ENCODE results near the gene ATE1.
"Not testable (repeated sequence)": the region's sequence is repeated elsewhere in the genome, so short reads cannot be mapped to it uniquely, and the experiment has no call there.

The ATE1 gene

GRCh38 chr10:121732172-121732571 lies 195.7 kb downstream of the ATE1 start:
- DNase-seq: no peak

GRCh38 chr10:121724282-121724681 lies 203.5 kb downstream of the ATE1 start:
- no peak for DNase-seq

DNA sequence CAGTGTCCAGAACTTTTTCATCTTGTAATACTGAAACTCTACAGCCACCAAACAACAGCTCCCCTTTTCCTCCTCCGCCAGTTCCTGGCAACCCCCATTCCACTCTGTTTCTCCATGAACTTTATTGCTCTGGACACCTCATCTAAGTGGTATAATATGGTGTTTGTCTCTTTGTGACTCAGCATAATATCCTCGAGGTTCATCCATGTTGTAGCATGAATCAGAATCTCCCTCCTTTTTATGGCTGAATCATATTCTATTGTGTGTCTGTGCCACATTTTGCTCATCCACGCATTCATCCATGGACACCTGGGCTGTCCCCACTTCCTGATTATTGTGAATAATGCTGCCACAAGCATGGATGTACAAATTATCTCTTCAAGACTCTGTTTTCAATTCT lies 205.2 kb downstream of the ATE1 start:
- no peak for DNase-seq

DNA sequence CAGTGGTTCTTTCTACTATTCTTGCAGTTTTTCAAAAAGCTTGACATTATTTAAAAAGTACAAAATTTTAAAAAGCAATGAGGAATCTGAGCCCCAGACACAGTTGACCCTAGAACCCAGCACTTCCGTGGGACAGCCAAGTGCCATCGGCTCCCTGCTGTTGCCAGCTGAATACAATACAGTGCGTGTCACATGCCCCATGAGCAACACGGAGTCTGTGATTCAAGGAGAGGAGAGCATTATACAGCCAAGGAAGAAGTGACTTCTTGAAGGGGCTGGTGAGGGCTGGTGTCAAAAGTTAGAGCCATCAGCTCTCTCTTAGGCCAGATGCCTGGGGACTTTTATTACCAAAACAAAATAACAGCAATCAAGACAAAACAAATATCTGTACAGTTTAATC lies 206.6 kb downstream of the ATE1 start:
- no peak for DNase-seq

GRCh38 chr10:121715969-121716368 lies 211.9 kb downstream of the ATE1 start:
- no peak for DNase-seq

DNA sequence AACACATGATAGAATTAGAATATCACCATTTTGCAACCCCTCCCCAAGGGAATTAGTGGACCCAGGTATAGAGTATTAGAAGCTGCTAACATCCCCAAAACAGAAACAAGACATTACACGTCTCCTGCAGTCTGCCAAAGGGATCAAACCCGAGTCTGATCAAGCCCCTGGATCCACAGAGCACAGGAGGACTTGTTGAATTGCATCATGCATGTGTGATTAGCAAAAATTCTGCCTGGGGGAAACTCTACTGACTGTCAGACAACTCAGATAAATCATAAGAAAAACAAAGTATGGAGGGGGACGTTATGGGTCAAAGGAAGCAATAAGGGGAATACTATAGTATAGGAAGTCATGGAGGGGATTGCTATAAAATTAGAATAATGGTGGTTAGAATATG lies 212.8 kb downstream of the ATE1 start:
- no peak for DNase-seq

DNA sequence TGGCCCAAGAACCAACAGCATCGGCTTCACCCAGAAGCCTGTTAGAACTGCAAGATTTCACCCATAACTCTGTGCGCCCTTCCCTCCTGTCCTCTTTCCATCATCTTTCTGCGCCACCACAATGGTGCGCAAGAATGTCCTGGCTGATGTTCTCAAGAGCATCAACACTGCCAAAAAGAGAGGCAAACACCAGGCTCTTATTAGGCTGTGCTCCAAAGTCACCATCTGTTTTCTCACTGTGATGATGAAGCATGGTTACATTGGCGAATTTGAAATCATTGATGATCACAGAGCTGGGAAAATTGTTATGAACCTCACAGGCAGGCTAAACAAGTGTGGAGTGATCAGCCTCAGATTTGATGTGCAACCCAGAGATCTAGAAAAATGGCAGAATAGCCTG lies 214.3 kb downstream of the ATE1 start:
- DNase-seq: no peak

DNA sequence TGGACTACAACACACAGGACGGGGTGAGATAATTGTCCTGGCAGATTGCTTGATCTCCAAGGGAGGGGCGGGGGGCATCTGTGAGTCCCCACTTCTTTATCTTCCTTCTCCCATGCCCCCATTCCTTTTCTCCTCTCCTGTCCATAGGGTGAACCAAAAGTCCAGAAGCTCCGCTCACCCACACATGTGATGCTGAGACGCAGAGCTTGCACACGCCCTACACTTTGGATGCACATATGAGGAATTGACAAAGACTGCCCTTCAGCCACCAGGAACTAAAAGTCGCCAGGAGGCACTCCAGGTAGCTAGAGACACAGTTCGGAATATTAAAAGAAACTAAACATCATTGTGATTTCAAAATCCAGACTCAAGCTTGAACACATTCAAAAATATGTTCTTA lies 216.9 kb downstream of the ATE1 start:
- no peak for DNase-seq

GRCh38 chr10:121710207-121710606 lies 217.6 kb downstream of the ATE1 start:
- no peak for DNase-seq

DNA sequence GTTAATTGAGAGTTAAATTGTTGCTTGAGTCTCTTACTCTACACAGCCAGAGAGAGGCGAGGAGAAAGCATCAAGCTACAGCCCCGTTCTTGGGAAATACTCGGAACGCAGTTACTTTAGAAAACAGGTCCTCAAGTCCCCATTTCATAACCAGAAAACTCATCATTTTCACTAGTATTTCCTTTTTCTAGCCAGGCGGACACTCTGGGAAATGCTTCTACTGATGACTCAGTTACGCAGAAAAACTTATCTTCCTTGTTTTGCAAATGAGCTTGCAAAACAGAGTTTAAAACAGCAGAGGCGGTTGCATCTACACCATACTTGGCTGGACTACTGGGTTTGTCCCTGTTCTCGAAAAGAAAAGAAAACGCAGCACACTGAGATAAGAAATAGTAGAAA lies 218.2 kb downstream of the ATE1 start:
- no peak for DNase-seq

GRCh38 chr10:121708728-121709674 lies 218.8 kb downstream of the ATE1 start:
- DNase-seq: no peak

GRCh38 chr10:121702351-121703320 lies 225.2 kb downstream of the ATE1 start:
- no peak for DNase-seq

DNA sequence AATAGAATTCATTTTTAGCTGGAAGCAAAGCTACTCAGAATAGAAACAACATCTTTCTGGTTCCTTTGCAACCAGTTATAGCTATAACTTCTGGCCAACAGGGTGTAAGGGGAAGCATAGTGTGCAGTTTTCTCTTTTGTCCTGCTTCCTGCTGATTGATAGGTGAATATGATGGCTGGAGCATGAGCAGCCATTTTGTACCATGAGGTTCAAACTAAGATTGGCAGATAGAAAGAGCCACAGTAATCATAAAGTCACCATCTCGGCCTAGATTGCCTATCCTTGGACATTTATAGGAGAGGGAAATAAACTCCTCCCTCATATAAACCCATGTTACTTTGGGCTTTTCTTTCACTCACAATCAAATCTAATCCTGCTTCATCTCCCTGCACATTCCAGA lies 227.4 kb downstream of the ATE1 start:
- DNase-seq: no peak

GRCh38 chr10:121699703-121700102 lies 228.1 kb downstream of the ATE1 start:
- DNase-seq: not testable (repeated sequence)

GRCh38 chr10:121698902-121699301 lies 228.9 kb downstream of the ATE1 start:
- DNase-seq: no peak

GRCh38 chr10:121698336-121698735 lies 229.5 kb downstream of the ATE1 start:
- no peak for DNase-seq

GRCh38 chr10:121696854-121697253 lies 231.0 kb downstream of the ATE1 start:
- no peak for DNase-seq

DNA sequence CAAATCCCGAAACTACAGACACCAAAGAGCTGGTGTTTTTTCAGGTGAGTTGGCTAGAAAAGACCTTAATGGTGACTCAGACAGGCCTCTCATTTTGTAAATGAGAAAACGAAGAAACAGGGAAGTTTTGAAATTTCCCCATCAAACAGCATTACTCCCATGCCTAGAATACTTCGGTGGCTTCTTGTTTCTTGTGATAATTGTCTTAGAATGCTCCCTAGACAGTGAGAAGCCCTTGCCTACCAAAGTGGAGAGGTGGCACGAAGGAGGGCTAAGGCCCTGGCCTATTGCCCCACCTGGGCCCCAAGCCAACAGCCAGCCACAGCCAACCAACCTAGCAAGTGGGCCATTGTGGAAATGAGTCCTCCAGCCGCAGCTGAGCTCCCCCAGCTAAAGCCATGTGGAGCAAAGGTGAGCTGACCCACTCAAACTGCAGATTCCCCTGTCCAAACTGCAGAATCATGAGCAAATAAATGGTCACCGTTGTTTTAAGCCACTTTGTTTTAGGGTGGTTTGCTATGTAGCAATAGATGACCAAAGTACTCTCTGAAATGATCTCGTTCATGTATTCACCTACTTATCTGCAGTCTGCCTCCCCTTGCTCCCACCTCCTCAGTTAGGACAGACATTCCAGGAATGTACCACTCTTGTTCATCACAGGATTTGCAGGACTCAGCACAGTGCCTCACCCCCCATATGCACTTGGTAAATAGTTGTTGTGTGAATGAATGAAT lies 231.9 kb downstream of the ATE1 start:
- no peak for DNase-seq

- no peak for DNase-seq
Observed at GRCh38 chr10:121694966-121695643, 232.7 kb downstream of the ATE1 start.

DNA sequence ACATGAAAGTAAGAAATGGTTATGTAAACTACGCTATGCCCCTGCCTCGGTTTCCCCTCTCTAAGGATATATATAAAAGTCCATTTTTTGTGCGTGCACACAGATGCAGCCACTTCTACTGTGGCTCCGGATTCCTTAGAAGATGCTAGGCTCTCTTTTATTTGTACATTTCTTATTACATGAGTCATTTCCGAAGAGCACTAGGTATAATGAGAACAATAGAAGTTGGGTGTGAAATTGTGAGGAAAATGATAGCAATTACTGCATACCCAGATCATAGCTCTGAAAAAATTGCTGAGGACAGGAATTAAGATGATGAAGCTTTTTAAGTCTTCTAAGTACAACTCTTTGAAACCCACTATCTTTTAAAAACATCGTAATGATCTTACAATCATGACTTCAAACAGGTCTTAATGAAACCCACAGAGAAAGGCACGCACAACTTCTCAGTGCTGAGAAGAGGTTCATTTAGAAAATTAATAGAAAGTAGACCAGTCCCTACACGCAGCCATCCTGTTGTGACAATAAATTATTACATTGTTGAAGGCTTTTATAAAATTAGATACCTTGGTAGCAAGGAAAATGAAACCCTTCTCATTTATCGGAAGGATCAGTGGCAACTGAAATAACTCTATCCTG lies 233.4 kb downstream of the ATE1 start:
- DNase-seq: no peak

- no peak for DNase-seq
Observed at GRCh38 chr10:121692626-121693025, 235.2 kb downstream of the ATE1 start.

DNA sequence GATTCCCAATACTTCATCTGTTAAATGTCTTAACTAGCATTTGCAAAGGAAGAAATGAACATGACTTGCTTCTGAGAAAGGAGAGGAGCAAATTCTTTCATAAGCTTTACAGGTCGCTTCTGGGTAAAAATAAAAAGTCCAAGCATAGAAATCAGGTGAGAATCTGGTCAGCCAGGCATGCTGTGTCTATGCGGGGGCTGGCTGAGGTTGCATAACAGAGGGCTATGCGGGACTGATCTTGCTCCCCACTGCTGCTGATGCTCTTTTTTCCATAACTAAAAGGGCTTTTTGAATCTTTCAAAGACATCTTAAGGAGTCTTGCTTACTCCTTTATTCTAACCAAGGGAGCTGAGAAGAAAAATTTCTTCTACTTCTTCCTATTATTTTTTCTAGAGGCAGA lies 236.9 kb downstream of the ATE1 start:
- DNase-seq: no peak
